Dermis microvascular lymphatic vessel endothelial cell (primary cell): ENCODE data around the gene CDK11A. TPM values are rescaled to one million over a fixed set of nuclear protein-coding genes. Genes with fewer than 3 reads are reported as not detected.

Source experiments
- DNase-seq, 2 donors: peaks; one replicate each; pipeline versions ENCODE4 v3.0.0 to v3.0.0-alpha.2; 2010; ENCODE audit warnings: low read depth in 2 of 2
- total RNA-seq: library from RNA; depleted of rRNA; stranded (reverse); fragments of >200 nt; gene quantifications from 2 replicates; pipeline ENCODE4 v1.2.1, GENCODE V29; 2014

The CDK11A gene
- 2.8 and 11.4 TPM in 2 replicates for total RNA-seq

DNA sequence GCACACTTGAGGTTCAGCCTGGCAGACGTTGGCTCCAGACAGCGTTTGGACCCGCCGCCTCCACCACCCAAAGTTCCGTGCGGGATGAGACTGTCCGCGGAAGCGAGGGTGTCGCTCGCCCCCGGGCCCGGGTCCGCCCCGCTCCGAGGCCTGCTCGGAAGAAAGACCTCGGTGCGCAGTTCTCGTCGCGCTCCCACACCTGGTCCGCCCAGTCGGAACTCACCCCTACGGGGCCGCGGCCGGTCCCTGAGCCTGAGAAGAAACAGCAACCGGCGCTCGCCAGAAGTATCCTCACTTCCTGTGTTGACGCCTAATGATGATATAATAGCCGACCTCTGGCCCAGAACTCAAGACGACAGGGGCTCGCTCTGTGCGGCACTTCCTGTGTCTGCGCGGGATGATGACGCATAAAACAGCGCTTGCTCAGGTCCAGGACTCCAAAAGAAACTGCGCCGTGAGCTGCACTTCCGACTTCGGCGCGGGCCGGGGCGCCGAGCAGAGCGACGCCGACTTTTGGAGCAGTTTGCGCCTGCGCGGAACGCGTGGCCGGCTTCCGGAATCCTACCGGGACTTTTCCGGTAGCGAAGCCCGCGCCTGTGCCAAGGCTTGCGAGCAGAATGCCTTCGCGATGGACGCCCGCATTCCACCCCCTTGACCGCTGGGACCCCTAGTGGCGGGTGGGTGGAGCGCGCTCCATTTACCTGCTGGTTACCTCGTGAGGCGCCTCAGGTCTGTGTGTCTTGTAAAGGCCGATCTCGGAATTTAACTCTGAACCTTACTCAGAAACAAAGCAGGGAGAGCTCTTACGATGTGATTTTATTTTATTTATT is at the start of gene CDK11A:
Gene CDK11A (minus strand): TSS at position 323 of the 830 bp plus-strand sequence. CDS start 1,539 bp downstream, outside the sequence.
- DNase-seq = peak; percentile 98 to 99

- DNase-seq = no peak
Measured at GRCh38 chr1:1773874-1774273, 49.7 kb upstream of the CDK11A start.

GRCh38 chr1:1771096-1771495 is 46.9 kb upstream of the CDK11A start:
- DNase-seq = no peak

DNA sequence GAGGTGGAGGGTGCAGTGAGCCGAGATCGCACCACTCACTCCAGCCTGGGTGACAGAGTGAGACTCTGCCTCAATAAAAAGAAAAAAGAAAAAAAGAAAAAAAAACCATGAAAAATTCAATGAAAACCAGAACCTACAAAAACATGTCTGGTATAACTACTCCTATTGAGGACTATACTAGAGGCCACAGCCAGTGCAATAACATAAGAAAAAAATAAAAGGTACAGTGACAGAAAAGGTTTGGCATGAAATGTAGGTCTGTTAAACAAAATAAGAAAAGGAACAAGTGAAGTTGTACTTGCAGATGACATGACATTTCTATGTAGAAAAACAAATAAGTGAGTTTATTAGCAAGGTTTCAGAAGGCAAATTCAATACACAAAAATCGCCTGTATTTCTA is 45.9 kb upstream of the CDK11A start:
- no peak for DNase-seq

GRCh38 chr1:1768249-1768992 is 44.3 kb upstream of the CDK11A start:
- no peak for DNase-seq

GRCh38 chr1:1764876-1765470 is 40.8 kb upstream of the CDK11A start:
- DNase-seq = no peak

- DNase-seq = no peak
Measured at GRCh38 chr1:1763657-1764621, 39.8 kb upstream of the CDK11A start.

GRCh38 chr1:1761504-1762376 is 37.6 kb upstream of the CDK11A start:
- no peak for DNase-seq

DNA sequence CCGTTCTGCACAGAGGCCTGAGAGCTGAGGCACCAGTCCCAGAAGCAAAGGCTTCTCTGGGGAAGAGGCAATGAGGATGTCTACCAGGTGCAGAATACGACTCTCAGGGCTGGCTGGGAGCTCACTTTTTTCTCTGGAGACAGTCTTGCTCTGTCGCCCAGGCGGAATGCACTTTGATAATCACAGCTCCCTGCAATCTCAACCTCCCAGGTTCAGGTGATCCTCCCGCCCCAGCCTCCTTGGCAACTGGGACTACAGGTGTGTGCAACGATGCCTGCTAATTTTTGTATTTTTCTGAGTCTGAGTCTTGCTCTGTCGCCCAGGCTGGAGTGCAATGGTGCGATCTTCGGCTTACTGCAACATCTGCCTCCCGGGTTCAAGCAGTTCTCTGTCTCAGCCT is 36.6 kb upstream of the CDK11A start:
- DNase-seq = no peak

DNA sequence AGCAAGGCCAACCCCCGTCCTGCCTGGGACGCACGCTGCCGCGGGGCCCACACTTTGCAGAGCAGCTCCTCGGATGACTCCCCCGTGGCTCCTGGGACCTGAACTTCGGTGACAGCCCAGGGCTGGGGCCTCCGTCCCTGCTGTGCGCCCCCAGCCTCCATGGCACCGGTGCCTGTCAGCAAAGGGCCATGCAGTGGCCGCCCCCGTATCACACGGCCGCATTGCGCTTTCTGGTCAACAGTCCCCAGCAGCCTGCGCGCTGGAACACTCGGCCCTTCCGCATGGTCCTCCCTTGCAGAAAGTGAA is 36.1 kb upstream of the CDK11A start:
- no peak for DNase-seq

DNA sequence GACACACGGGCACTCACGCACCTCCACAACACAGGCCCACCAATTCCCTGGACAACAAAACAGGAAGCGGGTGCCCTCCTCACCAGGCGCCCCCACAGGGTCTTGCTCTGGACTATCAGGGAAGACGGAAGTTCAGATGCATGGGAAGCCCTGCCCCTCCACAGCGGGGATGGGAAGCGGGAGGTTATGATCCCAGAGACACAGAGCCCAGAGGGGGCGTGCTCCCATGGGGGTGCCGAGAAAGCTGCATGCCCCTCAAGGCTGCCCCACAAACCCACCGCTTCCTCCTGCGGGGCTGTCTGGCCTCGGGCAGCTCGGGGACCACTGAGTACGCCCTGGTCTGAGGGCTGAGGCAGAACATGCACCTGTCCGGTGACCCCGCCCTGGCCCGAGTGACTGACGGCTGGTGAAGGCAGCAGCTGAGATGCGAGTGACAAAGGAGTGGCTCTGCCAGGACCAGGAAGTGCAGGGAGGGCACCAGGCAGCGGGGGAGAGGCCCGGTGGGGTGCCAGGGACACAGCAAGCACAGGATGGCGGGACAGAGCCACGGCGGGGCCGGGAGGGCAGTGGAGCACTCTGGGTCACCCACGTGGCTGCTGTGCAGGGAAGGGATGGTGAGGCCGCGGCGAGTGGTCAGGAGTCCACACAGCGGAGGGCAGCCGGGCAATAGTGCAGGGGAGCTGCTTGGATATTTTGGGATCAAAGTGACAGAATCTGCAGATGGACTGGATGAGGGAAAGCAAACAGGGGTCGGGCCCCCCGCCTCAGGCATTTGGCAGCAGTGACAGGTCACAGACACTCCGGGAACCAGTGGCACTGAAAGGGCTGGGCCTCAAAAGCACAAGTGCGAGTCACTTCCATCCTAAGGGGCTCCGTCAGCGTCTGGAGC is 35.5 kb upstream of the CDK11A start:
- DNase-seq = no peak

DNA sequence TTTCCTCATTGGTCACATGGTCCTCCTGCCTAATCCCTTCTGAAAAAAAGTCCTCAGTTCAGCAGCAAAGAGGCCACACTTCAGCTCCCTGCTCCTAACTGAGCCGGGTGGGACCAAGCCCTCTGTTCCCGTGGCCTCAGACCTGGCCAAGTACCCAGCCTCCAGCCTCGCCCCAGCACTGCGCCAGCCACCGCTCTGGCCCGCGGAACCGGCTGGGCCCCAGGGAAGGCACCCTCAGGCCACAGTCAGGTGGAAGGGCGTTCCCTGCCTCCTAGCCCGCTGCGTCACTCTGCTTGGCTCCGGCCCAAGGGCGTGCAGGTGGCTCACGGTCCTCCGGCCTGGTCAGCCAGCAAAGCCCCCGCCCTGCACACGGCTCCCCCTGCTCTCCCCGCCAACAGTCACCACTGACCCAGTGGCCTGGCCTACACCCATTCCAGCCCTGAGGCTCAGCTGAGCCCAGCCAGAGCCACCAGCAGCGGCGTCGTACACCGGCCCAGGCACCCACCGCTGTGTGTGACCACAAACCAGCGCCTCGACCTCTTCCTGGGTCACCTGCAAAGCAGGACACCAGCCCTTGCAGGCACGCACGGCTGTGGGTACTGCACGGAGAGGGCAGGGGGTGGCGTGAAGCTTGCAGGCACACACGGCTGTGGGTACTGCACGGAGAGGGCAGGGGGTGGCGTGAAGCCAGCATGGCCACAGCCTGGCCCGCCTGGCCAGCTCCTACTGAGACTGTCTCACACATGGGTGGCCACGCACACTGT is 34.7 kb upstream of the CDK11A start:
- DNase-seq = peak; percentile 51 to 57

GRCh38 chr1:1758059-1758621 is 34.0 kb upstream of the CDK11A start:
- DNase-seq = no peak

- DNase-seq = no peak
Measured at GRCh38 chr1:1757422-1758058, 33.4 kb upstream of the CDK11A start.

GRCh38 chr1:1756661-1757421 is 32.7 kb upstream of the CDK11A start:
- no peak for DNase-seq

GRCh38 chr1:1755852-1756251 is 31.7 kb upstream of the CDK11A start:
- no peak for DNase-seq

GRCh38 chr1:1755426-1755825 is 31.3 kb upstream of the CDK11A start:
- DNase-seq = no peak
